ENCODE measurements around the gene NDUFB6.
"Not testable (repeated sequence)": the region's sequence is repeated elsewhere in the genome, so short reads cannot be mapped to it uniquely, and the experiment has no call there.

The NDUFB6 gene

GRCh38 chr9:32572900-32573523 is at the start of gene NDUFB6:
Gene NDUFB6, minus strand, starts transcription at chr9:32573159. Its CDS starts 99 bp downstream, at chr9:32573060.
- peak; percentile 94 to 97 for DNase-seq

- no peak for DNase-seq
These were observed 45.3 kb upstream of the NDUFB6 start for GRCh38 chr9:32618261-32618660.

- DNase-seq: no peak
These were observed 33.9 kb upstream of the NDUFB6 start for GRCh38 chr9:32606811-32607210.

GRCh38 chr9:32603914-32604852 is 31.2 kb upstream of the NDUFB6 start:
- DNase-seq: no peak

GRCh38 chr9:32599021-32599420 is 26.1 kb upstream of the NDUFB6 start:
- DNase-seq: not testable (repeated sequence)

GRCh38 chr9:32596936-32597335 is 24.0 kb upstream of the NDUFB6 start:
- DNase-seq: no peak

- DNase-seq: no peak
These were observed 23.3 kb upstream of the NDUFB6 start for GRCh38 chr9:32596096-32596865.

GRCh38 chr9:32590898-32591297 is 17.9 kb upstream of the NDUFB6 start:
- DNase-seq: no peak

GRCh38 chr9:32590476-32590875 is 17.5 kb upstream of the NDUFB6 start:
- DNase-seq: no peak

- DNase-seq: no peak
These were observed 16.2 kb upstream of the NDUFB6 start for GRCh38 chr9:32589083-32589723.

- DNase-seq: no peak
These were observed 14.9 kb upstream of the NDUFB6 start for GRCh38 chr9:32587901-32588300.

GRCh38 chr9:32584784-32585183 is 11.8 kb upstream of the NDUFB6 start:
- no peak for DNase-seq

- DNase-seq: peak; percentile 5 to 35
These were observed 8.7 kb upstream of the NDUFB6 start for GRCh38 chr9:32581512-32582143.

GRCh38 chr9:32580631-32581300 is 7.8 kb upstream of the NDUFB6 start:
- DNase-seq: no peak

GRCh38 chr9:32579706-32580331 is 6.9 kb upstream of the NDUFB6 start:
- peak; percentile 70 to 86 for DNase-seq

- DNase-seq: no peak
These were observed 6.0 kb upstream of the NDUFB6 start for GRCh38 chr9:32578976-32579375.

GRCh38 chr9:32577316-32577715 is 4.4 kb upstream of the NDUFB6 start:
- DNase-seq: no peak

GRCh38 chr9:32574858-32575257 is 1.9 kb upstream of the NDUFB6 start:
- DNase-seq: no peak

- no peak for DNase-seq
These were observed 862 bp upstream of the NDUFB6 start for GRCh38 chr9:32573821-32574220.

GRCh38 chr9:32571969-32572899 is 725 bp downstream of the NDUFB6 start:
- peak; percentile 76 to 80 for DNase-seq

Measured in activated CD4-positive, alpha-beta T cell treated with anti-CD3 and anti-CD28 coated beads for 4 hours (primary cell).